ENCODE measurements around the gene ZDHHC11B.
"Not testable (repeated sequence)": the region's sequence is repeated elsewhere in the genome, so short reads cannot be mapped to it uniquely, and the experiment has no call there.

- TF ChIP-seq CTCF, EZH2, EZH2phosphoT487 (IDR thresholded peaks at IDR 0.05): not testable (repeated sequence)
Measured at GRCh38 chr5:751992-752391, 32.5 kb downstream of the ZDHHC11B start.

Data from neural progenitor cell (in vitro differentiated cells).